Spleen (tissue), 11 donors: ENCODE measurements around the gene CBFA2T2. TPM values are rescaled to one million over a fixed set of nuclear protein-coding genes. Genes with fewer than 3 reads are reported as not detected.

Experiments
- DNase-seq: peaks from one replicate; pipeline ENCODE4 v3.0.0-alpha.2; 2020
- H3K27ac ChIP-seq, 8 donors: fragments of 200-600 bp; sonication (generic) in 7 of 8; 1 replicate in 4 of 8; 2 replicates in 4 of 8; pipeline versions ENCODE4 v1.5.0 to v1.8.0; 2016 to 2021; ENCODE audit warnings: inconsistent platforms in 4 of 8, mild to moderate bottlenecking in 4 of 8, moderate library complexity in 1 of 8
- H3K27me3 ChIP-seq, 7 donors: fragments of 200-600 bp; sonication (generic) in 6 of 7; replicated peaks in 1 of 7; 1 replicate in 4 of 7; 2 replicates in 3 of 7; pipeline versions ENCODE4 v1.5.0 to v1.8.0; 2016 to 2021; ENCODE audit warnings: inconsistent platforms in 3 of 7, mild to moderate bottlenecking in 1 of 7
- H3K36me3 ChIP-seq, 6 donors: fragments of 200-600 bp; sonication (generic) in 5 of 6; 1 replicate in 4 of 6; 2 replicates in 2 of 6; pipeline versions ENCODE4 v1.5.0 to v1.8.0; 2016 to 2021; ENCODE audit warnings: inconsistent platforms in 2 of 6
- H3K4me1 ChIP-seq, 6 donors: fragments of 200-600 bp; sonication (generic) in 5 of 6; 1 replicate in 3 of 6; 2 replicates in 3 of 6; pipeline versions ENCODE4 v1.5.0 to v1.8.0; 2016 to 2021; ENCODE audit warnings: inconsistent platforms in 3 of 6
- H3K4me3 ChIP-seq, 8 donors: fragments of 200-600 bp; sonication (generic) in 7 of 8; 1 replicate in 4 of 8; 2 replicates in 4 of 8; pipeline versions ENCODE4 v1.5.0 to v1.8.0; 2016 to 2021; ENCODE audit warnings: inconsistent platforms in 4 of 8, mild to moderate bottlenecking in 4 of 8, moderate library complexity in 2 of 8
- H3K9me3 ChIP-seq, 8 donors: fragments of 200-600 bp; sonication (generic) in 7 of 8; 1 replicate in 4 of 8; 2 replicates in 4 of 8; pipeline versions ENCODE4 v1.5.0 to v1.8.0; 2016 to 2021; ENCODE audit warnings: inconsistent platforms in 4 of 8
- POLR2A ChIP-seq, 3 donors: fragments of 450-650 bp; IDR thresholded peaks; one replicate each; pipeline ENCODE4 v1.5.1; 2017; ENCODE audit warnings: antibody characterized with exemption in 3 of 3, mild to moderate bottlenecking in 1 of 3
- POLR2AphosphoS5 ChIP-seq, 3 donors: sonication (generic); formaldehyde crosslinking; IDR thresholded peaks; one replicate each; pipeline ENCODE4 v1.5.1; 2017; ENCODE audit warnings: antibody characterized with exemption in 3 of 3
- WGBS, 5 donors: extraction: QIAGEN DNeasy Blood & Tissue Kit in 3 of 5; methylation state at CpG; one replicate each; pipeline versions ENCODE4 v1.1.5 to v1.1.7; 2013 to 2018; 5-methylcytosine and 5-hydroxymethylcytosine counted together
- intact Hi-C: fragments of 100-400 bp; cut with DNase I; formaldehyde crosslinking; loops from one replicate; pipeline ENCODE4 v1.15.0; 2023; ENCODE audit warnings: low total_unique reads
- polyA plus RNA-seq, 3 donors: library from polyadenylated mRNA; stranded (reverse); fragments of 200-250 nt; gene quantifications; one replicate each; pipeline ENCODE4 v1.2.1, GENCODE V29; 2013
- total RNA-seq, 7 donors: library from RNA; depleted of rRNA in 3 of 7; stranded (reverse); fragments of >200 nt in 3 of 7; fragmentation: NEBNext Ultra II Directional in 4 of 7; extraction: Animal tissue kit (Norgen Biotek cat#: 25700) in 4 of 7; gene quantifications; one replicate each; pipeline versions ENCODE4 v1.1.0 to v1.2.1, GENCODE V29; 2016 to 2021
- TF ChIP-seq, protein P1 (sequence below), 11 experiments: fragments of 200-600 bp in 7 of 11; fragments of 450-650 bp in 4 of 11; sonication (generic) in 4 of 11; IDR thresholded peaks in 8 of 11; conservative IDR thresholded peaks in 3 of 11; 1 replicate in 7 of 11; 2 replicates in 4 of 11; pipeline versions ENCODE4 v1.4.0 to v1.8.0; 2016 to 2021; ENCODE audit warnings: antibody characterized with exemption in 11 of 11, inconsistent platforms in 4 of 11, mild to moderate bottlenecking in 1 of 11
- donor health status: healthy with polysubstance abuse.
- donor health status: DM: no; HTN: no; CAD: no; lungs with moderate emphysema.
- donor health status: DM: no; HTN: no; CAD: no.
- donor health status: Bipolar disorder and iron deficiency.
- donor health status: healthy.
- donor health status: DM: no; HTN: no; CAD: no.
- donor health status: DM: yes; HTN: yes; CAD: no.

The CBFA2T2 gene
- total and polyA plus RNA-seq, 10 donors = 3.3 to 25.4 (median 17.8) TPM

DNA sequence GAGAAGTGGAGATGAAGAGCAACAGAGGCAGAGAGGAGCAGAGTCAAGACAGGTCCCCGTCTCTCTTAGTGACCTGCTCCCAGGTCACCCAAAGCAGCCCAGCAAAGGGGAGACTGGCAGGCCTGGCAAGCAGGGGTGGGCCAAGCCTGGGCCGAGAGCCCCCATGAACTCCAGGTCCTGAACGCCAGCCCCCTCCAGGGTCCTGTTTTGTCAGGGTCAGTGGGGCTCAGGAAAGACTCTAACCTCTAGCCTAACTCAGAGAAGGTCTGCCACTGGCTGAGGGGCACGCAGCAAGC lies 183.2 kb downstream of the CBFA2T2 start:
- Histone ChIP-seq H3K36me3 (peaks cover 0 to 42% (median 0%) of the 10 kb centered on the region in 6 donors), H3K27me3 (no peaks in the 10 kb centered on the region), H3K4me3 (peak overlapping the region in 4 of 8 donors; percentile 59 to 83 (median 64)), H3K9me3 (no peaks in the 10 kb centered on the region), H3K27ac (no peak overlapping the region), H3K4me1 (peaks cover 13 to 59% (median 45%) of the 10 kb centered on the region in 6 donors)
- intact Hi-C loops = no loop called here
- DNase-seq = no peak
- TF ChIP-seq POLR2A (IDR thresholded peaks at IDR 0.05) = no peak
- no peak for TF ChIP-seq POLR2AphosphoS5 (IDR thresholded peaks at IDR 0.05)
- TF ChIP-seq, protein P1, sequence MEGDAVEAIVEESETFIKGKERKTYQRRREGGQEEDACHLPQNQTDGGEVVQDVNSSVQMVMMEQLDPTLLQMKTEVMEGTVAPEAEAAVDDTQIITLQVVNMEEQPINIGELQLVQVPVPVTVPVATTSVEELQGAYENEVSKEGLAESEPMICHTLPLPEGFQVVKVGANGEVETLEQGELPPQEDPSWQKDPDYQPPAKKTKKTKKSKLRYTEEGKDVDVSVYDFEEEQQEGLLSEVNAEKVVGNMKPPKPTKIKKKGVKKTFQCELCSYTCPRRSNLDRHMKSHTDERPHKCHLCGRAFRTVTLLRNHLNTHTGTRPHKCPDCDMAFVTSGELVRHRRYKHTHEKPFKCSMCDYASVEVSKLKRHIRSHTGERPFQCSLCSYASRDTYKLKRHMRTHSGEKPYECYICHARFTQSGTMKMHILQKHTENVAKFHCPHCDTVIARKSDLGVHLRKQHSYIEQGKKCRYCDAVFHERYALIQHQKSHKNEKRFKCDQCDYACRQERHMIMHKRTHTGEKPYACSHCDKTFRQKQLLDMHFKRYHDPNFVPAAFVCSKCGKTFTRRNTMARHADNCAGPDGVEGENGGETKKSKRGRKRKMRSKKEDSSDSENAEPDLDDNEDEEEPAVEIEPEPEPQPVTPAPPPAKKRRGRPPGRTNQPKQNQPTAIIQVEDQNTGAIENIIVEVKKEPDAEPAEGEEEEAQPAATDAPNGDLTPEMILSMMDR (IDR thresholded peaks at IDR 0.05 in 8 of 11, conservative IDR thresholded peaks at IDR 0.05 in 3 of 11) = no peak
- WGBS, 5 donors = 94 to 100% (median 96%) methylated on average over 2 to 4 of the region's 4 CpGs

DNA sequence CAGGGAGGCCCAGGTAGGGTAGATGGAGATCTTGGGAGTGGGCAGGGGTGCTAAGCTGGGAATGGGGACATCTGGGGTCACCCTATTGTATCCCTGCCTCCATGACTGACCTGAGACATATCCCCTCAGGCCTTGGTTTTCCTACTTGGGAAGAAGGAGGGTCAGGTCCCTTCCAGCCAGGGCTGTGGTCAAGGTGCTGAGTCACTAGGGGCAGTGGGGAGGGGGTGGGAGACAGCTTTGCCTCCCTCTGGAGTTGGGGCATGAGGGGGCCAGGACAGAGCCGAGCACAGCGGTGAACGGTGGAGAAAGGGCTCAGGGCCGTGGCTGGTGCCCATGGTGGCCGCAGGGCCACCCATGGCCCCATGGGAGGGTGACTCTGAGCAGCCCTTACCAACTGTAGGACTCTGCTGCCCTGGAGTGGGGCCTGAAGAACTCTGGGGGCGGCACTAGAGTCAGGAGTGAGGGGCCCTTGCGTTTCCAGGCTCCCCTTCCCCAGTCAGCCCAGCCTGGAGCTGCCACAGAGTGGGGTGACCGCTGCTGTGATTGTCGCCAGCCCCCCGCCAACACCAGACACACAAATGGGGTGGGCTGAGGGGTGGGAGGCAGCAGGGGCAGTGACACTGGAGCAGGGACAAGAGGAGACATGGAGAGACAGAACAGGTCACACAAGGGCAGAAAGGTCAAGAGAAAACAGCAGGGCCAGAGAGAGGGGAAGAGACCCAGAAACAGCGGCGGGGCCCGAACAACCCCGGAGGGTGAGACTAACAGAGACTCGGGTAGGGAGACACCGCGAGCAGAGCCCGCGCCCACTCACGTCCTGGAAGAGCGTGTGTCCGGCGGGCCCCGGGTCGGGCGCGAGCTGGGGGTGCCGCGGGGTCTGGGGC lies 183.8 kb downstream of the CBFA2T2 start:
- intact Hi-C loops = no loop called here
- 20 to 34% (median 31%) methylated on average over 22 to 29 of the region's 29 CpGs for WGBS, 5 donors
- H3K4me1 ChIP-seq = peaks cover 10 to 53% (median 40%) of the 10 kb centered on the region in 6 donors
- no peak for DNase-seq
- TF ChIP-seq, protein P1 (IDR thresholded peaks at IDR 0.05 in 8 of 11, conservative IDR thresholded peaks at IDR 0.05 in 3 of 11) = no peak
- TF ChIP-seq POLR2AphosphoS5 (IDR thresholded peaks at IDR 0.05) (no peak), POLR2A (IDR thresholded peaks at IDR 0.05) (no peak)
- peak overlapping the region; percentile 57 to 89 (median 84) for H3K27ac ChIP-seq
- H3K27me3 ChIP-seq = no peaks in the 10 kb centered on the region
- H3K4me3 ChIP-seq = peak overlapping the region; percentile 48 to 83 (median 58)
- H3K9me3 ChIP-seq = no peaks in the 10 kb centered on the region
- peaks cover 0 to 39% (median 0%) of the 10 kb centered on the region in 6 donors for H3K36me3 ChIP-seq

DNA sequence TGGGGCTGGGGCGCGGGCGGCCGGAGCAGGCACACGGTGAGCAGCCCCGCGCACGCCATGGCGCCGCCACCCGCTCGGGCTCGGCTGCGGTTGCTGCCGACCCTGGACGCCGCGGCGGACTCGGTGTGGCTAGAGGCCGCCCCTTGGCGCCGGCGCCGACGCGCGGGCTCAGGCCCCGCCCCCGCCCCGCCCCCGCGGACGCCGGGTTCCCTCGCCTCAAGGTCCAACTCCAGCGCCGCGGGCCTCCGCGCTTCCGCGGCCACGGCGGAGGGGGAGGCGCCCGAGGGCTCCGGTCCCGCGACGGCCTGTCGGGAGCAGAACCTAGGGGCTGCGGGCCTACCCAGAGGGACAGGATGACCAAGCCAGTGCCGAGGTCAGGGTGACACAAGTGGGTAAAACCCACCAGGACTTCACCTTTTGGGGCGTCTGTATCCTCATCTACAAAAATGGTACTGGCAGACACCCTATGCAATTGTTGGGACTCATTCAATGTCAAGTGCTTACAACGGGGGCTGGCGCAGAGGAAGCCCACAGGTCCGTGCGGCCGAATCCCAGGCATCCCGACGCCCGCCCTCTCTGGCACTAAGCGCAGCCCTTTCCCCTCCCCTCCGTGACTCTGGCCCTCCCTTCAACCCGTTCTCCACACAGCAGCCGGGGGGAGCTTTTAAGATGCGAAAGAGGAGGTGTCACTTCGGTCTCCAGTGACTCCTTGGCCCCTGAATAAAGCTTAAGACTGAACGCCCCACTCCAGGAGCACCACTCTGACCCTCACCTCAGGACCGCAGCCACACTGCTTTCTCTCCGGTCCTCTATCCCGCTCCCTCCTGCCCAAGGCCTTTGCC lies 184.6 kb downstream of the CBFA2T2 start, which contains the start of gene NECAB3:
TSS of gene NECAB3 (minus strand) at position 135 of the 842 bp plus-strand sequence. CDS start at position 59, 76 bp downstream.
- TF ChIP-seq POLR2A (IDR thresholded peaks at IDR 0.05) (peak in 1 of 3 donors; percentile 8), POLR2AphosphoS5 (IDR thresholded peaks at IDR 0.05) (peak; percentile 58 to 81 (median 80))
- TF ChIP-seq, protein P1 (IDR thresholded peaks at IDR 0.05 in 8 of 11, conservative IDR thresholded peaks at IDR 0.05 in 3 of 11) = no peak
- peak within 1 kb of the TSS; percentile 66 to 89 (median 84) for H3K27ac ChIP-seq
- intact Hi-C loops = no loop called here
- WGBS, 5 donors = 6 to 11% (median 7%) methylated on average over 24 to 73 of the region's 73 CpGs
- H3K9me3 ChIP-seq = no peaks in the 10 kb centered on the region
- peak within 1 kb of the TSS; percentile 48 to 83 (median 58) for H3K4me3 ChIP-seq
- peaks cover 0 to 30% (median 0%) of the 10 kb centered on the region in 6 donors for H3K36me3 ChIP-seq
- H3K4me1 ChIP-seq = peaks cover 10 to 54% (median 46%) of the 10 kb centered on the region in 6 donors
- peak; percentile 94 for DNase-seq
- no peaks in the 10 kb centered on the region for H3K27me3 ChIP-seq
